HEK293T (cell line): ENCODE measurements around the gene FARP2.

Experiments used
- BHLHE40 ChIP-seq: fragments of 450-650 bp; IDR thresholded peaks from 2 replicates; pipeline ENCODE4 v1.6.1; 2016; ENCODE audit warnings: mild to moderate bottlenecking, moderate library complexity, borderline replicate concordance
- PKNOX1 ChIP-seq: fragments of 450-650 bp; IDR thresholded peaks from 2 replicates; pipeline ENCODE4 v1.6.1; 2016
- SUZ12 ChIP-seq: fragments of 450-650 bp; IDR thresholded peaks from 2 replicates; pipeline ENCODE4 v1.6.1; 2016; ENCODE audit warnings: mild to moderate bottlenecking

- TF ChIP-seq SUZ12 (no peak), BHLHE40 (no peak), PKNOX1 (no peak)
These were observed 33.6 kb downstream of the FARP2 start for GRCh38 chr2:241389697-241390096.
